ENCODE data around the gene DNAH14. TPM values are rescaled to one million over a fixed set of nuclear protein-coding genes. Genes with fewer than 3 reads are reported as not detected.
"Not testable (repeated sequence)": the region's sequence is repeated elsewhere in the genome, so short reads cannot be mapped to it uniquely, and the experiment has no call there.

Gene DNAH14
- total RNA-seq, 1 experiment from 2014 or later: 47.0 TPM

- no peak for ATAC-seq
- ChIA-PET POLR2A (no interaction called here), CTCF (no interaction called here)
- Histone ChIP-seq H3K9me3 (ENCODE audit: control insufficient read depth, insufficient read depth, low read depth, low read length) (no peaks in the 10 kb centered on the region), H3K36me3 (ENCODE audit: control insufficient read depth, insufficient read depth, low read length) (no peaks in the 10 kb centered on the region), H3K27me3 (ENCODE audit: control insufficient read depth, insufficient read depth, low read length) (no peaks in the 10 kb centered on the region), H3K27ac (ENCODE audit: low read length) (no peak overlapping the region), H3K4me3 (ENCODE audit: low read depth in 2 of 2, low read length in 2 of 2) (no peak overlapping the region), H3K4me1 (ENCODE audit: control insufficient read depth, insufficient read depth, low read length) (no peaks in the 10 kb centered on the region)
- BruUV-seq (replicated peaks): no TSS peak
- in situ Hi-C loops (cut with HindIII; ENCODE audit: low pct_unique_long_range_greater_than_20kb, low sequenced_read_pairs): no loop called here
- TF ChIP-seq CTCF (IDR thresholded peaks at IDR 0.05) (no peak), REST (IDR thresholded peaks at IDR 0.05; ENCODE audit: insufficient read depth in 1 of 2, low read depth in 2 of 2, low read length in 1 of 2) (no peak), POLR2AphosphoS5 (IDR thresholded peaks at IDR 0.05; ENCODE audit: low read depth, low read length) (no peak), TCF7L2 (IDR thresholded peaks at IDR 0.05; ENCODE audit: low read depth, low read length) (no peak), SIN3A (IDR thresholded peaks at IDR 0.05; ENCODE audit: borderline replicate concordance, insufficient read depth, low read depth, low read length) (no peak)
- no peak for DNase-seq (ENCODE audit: low read depth, low spot score)
- intact Hi-C loops (cut with micrococcal nuclease; ENCODE audit: unreplicated experiment): no loop called here
Measured at GRCh38 chr1:225378880-225379279, 449.4 kb downstream of the DNAH14 start.

DNA sequence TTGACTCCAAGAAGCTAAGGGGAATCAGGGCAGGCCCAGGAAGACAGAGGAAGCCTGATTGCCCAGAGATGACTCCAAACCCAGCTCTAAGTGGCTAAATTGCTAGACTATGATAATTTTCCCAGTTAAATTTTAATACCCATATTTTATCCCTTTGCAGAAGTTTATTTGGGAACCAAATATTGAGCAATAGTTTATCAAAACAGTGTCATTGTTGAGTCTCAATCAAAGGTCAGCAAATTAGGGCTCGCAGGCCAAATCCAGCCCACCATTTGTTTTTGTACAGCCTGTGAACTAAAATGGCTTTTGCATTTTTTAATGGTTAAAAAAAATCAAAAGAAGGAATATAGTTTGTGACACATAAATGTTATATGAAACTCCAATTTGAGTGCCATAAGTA, 451.2 kb downstream of the DNAH14 start:
- DNase-seq (ENCODE audit: low read depth, low spot score) (no peak), ATAC-seq (no peak)
- intact Hi-C loops (cut with micrococcal nuclease; ENCODE audit: unreplicated experiment): no loop called here
- POLR2A ChIA-PET: no interaction called here
- Histone ChIP-seq H3K4me1 (ENCODE audit: control insufficient read depth, insufficient read depth, low read length) (no peaks in the 10 kb centered on the region), H3K36me3 (ENCODE audit: control insufficient read depth, insufficient read depth, low read length) (no peaks in the 10 kb centered on the region), H3K27ac (ENCODE audit: low read length) (no peak overlapping the region), H3K9me3 (ENCODE audit: control insufficient read depth, insufficient read depth, low read depth, low read length) (no peaks in the 10 kb centered on the region), H3K4me3 (ENCODE audit: low read depth in 2 of 2, low read length in 2 of 2) (no peak overlapping the region), H3K27me3 (ENCODE audit: control insufficient read depth, insufficient read depth, low read length) (no peaks in the 10 kb centered on the region)
- CTCF ChIA-PET: no interaction called here
- BruUV-seq (replicated peaks): no TSS peak
- no peak for TF ChIP-seq SIN3A (IDR thresholded peaks at IDR 0.05; ENCODE audit: borderline replicate concordance, insufficient read depth, low read depth, low read length)
- TF ChIP-seq TCF7L2 (IDR thresholded peaks at IDR 0.05; ENCODE audit: low read depth, low read length): no peak
- in situ Hi-C loops (cut with HindIII; ENCODE audit: low pct_unique_long_range_greater_than_20kb, low sequenced_read_pairs): no loop called here

GRCh38 chr1:225386860-225387259, 457.4 kb downstream of the DNAH14 start:
- in situ Hi-C loops (cut with HindIII; ENCODE audit: low pct_unique_long_range_greater_than_20kb, low sequenced_read_pairs); H3K4me1 ChIP-seq (ENCODE audit: control insufficient read depth, insufficient read depth, low read length); intact Hi-C loops (cut with micrococcal nuclease; ENCODE audit: unreplicated experiment); DNase-seq (ENCODE audit: low read depth, low spot score); POLR2A ChIA-PET; H3K9me3 ChIP-seq (ENCODE audit: control insufficient read depth, insufficient read depth, low read depth, low read length); ATAC-seq; BruUV-seq (replicated peaks); CTCF ChIA-PET; H3K36me3 ChIP-seq (ENCODE audit: control insufficient read depth, insufficient read depth, low read length); H3K4me3 ChIP-seq (ENCODE audit: low read depth in 2 of 2, low read length in 2 of 2); H3K27ac ChIP-seq (ENCODE audit: low read length); H3K27me3 ChIP-seq (ENCODE audit: control insufficient read depth, insufficient read depth, low read length): not testable (repeated sequence)

Measured in Panc1 (cell line).